Mesendoderm (in vitro differentiated cells): Measurements from ENCODE around the gene ST8SIA3.

Experiments used
- DNase-seq: peaks from one replicate; pipeline ENCODE4 v3.0.0; 2013
- H2AK5ac ChIP-seq: 2 replicates; pipeline ENCODE4 v1.6.1; 2013; ENCODE audit warnings: low read length, inconsistent platforms
- H2BK120ac ChIP-seq: 2 replicates; pipeline ENCODE4 v1.6.1; 2013; ENCODE audit warnings: low read depth, mild to moderate bottlenecking, low read length, moderate library complexity, mixed read lengths
- H2BK15ac ChIP-seq: replicated peaks from 2 replicates; pipeline ENCODE4 v1.6.1; 2013; ENCODE audit warnings: low read depth, mild to moderate bottlenecking, moderate library complexity
- H2BK5ac ChIP-seq: 2 replicates; pipeline ENCODE4 v1.6.1; 2013; ENCODE audit warnings: low read length, inconsistent platforms
- H3K18ac ChIP-seq: 2 replicates; pipeline ENCODE4 v1.6.1; 2013; ENCODE audit warnings: mild to moderate bottlenecking, low read length, mixed read lengths
- H3K23ac ChIP-seq: one replicate; pipeline ENCODE4 v1.6.1; 2013; ENCODE audit warnings: low read length
- H3K27ac ChIP-seq: 2 replicates; pipeline ENCODE4 v1.5.1; 2013; ENCODE audit warnings: low read depth, mild to moderate bottlenecking, inconsistent platforms, low read length, moderate library complexity
- H3K27me3 ChIP-seq: 2 replicates; pipeline ENCODE4 v1.6.1; 2013; ENCODE audit warnings: low read length, control low read depth, mild to moderate bottlenecking, inconsistent platforms; ENCODE audit not compliant: insufficient read depth, poor library complexity
- H3K36me3 ChIP-seq: 2 replicates; pipeline ENCODE4 v1.6.1; 2013; ENCODE audit warnings: low read length, inconsistent platforms; ENCODE audit not compliant: control insufficient read depth, insufficient read depth
- H3K4ac ChIP-seq: one replicate; pipeline ENCODE4 v1.6.1; 2013; ENCODE audit warnings: low read depth, mild to moderate bottlenecking, low read length, moderate library complexity
- H3K4me1 ChIP-seq: 2 replicates; pipeline ENCODE4 v1.6.1; 2013; ENCODE audit warnings: low read depth, low read length, inconsistent platforms; ENCODE audit not compliant: control insufficient read depth
- H3K4me2 ChIP-seq: 2 replicates; pipeline ENCODE4 v1.6.1; 2013; ENCODE audit warnings: low read length
- H3K4me3 ChIP-seq: 2 replicates; pipeline ENCODE4 v1.5.1; 2013; ENCODE audit warnings: mild to moderate bottlenecking, low read length
- H3K56ac ChIP-seq: one replicate; pipeline ENCODE4 v1.6.1; 2013; ENCODE audit warnings: low read length
- H3K79me1 ChIP-seq: 2 replicates; pipeline ENCODE4 v1.6.1; 2013; ENCODE audit warnings: low read length, inconsistent platforms
- H3K79me2 ChIP-seq: 2 replicates; pipeline ENCODE4 v1.6.1; 2013; ENCODE audit warnings: mild to moderate bottlenecking, low read length; ENCODE audit not compliant: control insufficient read depth, insufficient read depth
- H3K9ac ChIP-seq: 2 replicates; pipeline ENCODE4 v1.6.1; 2013; ENCODE audit warnings: low read length, inconsistent platforms
- H4K5ac ChIP-seq: one replicate; pipeline ENCODE4 v1.6.1; 2013; ENCODE audit warnings: low read length
- H4K8ac ChIP-seq: one replicate; pipeline ENCODE4 v1.6.1; 2013; ENCODE audit warnings: low read depth, mild to moderate bottlenecking, control low read depth, low read length, moderate library complexity
- WGBS: extraction: QIAGEN DNeasy Blood & Tissue Kit; methylation state at CpG from one replicate; pipeline ENCODE4 v1.1.7; 2013; ENCODE audit warnings: low lambda C conversion rate, missing lambda C conversion rate; ENCODE audit not compliant: insufficient coverage; ENCODE audit errors: extremely low coverage; 5-methylcytosine and 5-hydroxymethylcytosine counted together

The ST8SIA3 gene

DNA sequence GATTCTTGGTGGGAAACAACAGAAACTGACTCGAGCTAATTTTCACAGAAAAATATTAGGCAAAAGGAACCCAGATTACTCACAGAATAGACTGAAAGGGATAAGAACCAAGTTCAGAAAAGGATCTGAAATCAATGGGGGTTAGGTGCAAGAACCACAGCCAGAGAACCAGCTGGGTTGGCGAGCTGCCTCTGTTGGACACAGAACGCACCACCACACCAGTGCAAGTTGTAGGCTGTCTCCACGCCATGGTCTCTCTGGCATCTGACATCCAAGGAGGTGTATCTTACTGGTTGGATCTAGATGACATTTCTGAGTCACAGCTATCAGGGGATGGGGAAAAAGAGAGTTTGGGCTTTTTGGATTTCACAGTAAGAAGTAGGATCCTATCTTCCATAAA, 64.2 kb downstream of the ST8SIA3 start:
- Histone ChIP-seq H3K79me2 (no peaks in the 10 kb centered on the region), H4K5ac (no peak overlapping the region), H3K18ac (no peak overlapping the region), H3K27ac (no peak overlapping the region), H3K9ac (no peak overlapping the region), H3K56ac (no peak overlapping the region), H2BK5ac (no peak overlapping the region), H2AK5ac (no peak overlapping the region), H3K4ac (no peak overlapping the region), H2BK120ac (no peak overlapping the region), H2BK15ac (no peak overlapping the region), H3K4me3 (no peak overlapping the region), H3K79me1 (no peaks in the 10 kb centered on the region), H3K27me3 (no peaks in the 10 kb centered on the region), H4K8ac (no peak overlapping the region), H3K36me3 (no peaks in the 10 kb centered on the region), H3K23ac (no peak overlapping the region), H3K4me1 (no peaks in the 10 kb centered on the region), H3K4me2 (no peak overlapping the region)
- DNase-seq, result no peak
- no CpG with 5 or more reads among the region's 4 CpGs for WGBS
